ENCODE results near the gene PTPN18.
A peak's percentile ranks its signal among the peaks of the same experiment; 100 is the strongest.
"Not testable (repeated sequence)": the region's sequence is repeated elsewhere in the genome, so short reads cannot be mapped to it uniquely, and the experiment has no call there.

The PTPN18 gene

DNA sequence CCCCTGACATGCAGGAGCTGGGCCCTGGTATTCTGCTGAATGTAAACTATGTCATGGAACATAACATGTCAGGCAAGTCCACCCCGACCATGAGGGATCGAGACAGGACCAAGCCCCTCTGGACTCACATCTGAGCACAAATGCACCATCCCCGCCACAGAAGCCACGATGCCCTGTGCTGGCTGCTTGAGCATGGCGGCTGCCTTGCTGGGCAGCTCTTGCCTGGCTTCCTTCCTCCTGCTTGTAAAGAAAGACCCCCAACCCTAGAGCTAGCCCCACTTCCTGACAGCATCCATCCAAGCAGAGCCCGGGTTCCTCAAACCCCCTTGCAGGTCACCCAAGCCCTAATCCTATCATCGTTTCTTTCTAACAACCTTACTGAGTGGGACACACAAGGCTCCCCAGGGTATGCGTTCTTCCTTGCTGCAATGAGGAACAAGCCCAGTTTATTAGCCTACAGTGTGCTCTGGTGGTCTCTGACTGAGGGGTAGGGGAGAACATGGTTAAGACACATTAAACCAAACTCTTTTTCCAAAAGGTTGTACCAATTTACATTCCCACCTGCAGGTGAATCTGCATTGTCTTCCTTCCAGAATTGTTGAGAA, 26.6 kb downstream of the PTPN18 start:
- no peak for DNase-seq

DNA sequence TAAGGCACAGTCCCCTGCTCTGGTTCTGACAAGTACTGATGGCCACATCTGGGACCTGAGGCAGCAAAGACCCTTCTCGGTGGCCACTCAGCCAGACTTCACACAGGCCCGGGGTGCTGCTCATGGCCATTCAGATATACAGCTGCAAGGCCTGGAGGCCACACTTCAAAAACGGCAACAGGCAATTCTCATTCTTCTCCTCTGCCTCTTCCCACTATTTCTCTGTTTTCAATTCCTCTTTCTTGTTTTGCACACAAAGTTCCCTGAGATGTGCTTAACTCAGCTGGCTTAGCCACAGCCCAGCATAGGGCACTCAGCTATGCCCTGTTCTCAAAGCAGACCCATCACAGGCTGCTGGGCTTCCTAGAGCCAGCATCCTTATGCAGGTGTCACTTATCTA, 29.9 kb downstream of the PTPN18 start:
- no peak for DNase-seq

DNA sequence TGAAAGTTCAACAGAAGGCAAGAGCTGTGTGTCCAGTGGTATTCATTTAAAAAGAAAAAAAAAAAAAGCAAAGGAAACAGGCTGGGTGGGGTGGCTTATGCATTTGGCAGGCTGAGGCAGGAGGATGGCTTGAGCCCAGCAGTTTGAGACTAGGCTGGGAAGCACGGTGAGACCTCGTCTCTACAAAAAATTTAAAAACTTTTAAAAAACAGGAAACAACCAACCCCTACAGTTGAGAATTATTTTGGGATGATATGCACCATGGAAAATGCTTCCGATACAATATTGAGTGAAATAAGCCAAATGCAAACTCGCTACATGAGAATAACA, 31.2 kb downstream of the PTPN18 start:
- no peak for DNase-seq

DNA sequence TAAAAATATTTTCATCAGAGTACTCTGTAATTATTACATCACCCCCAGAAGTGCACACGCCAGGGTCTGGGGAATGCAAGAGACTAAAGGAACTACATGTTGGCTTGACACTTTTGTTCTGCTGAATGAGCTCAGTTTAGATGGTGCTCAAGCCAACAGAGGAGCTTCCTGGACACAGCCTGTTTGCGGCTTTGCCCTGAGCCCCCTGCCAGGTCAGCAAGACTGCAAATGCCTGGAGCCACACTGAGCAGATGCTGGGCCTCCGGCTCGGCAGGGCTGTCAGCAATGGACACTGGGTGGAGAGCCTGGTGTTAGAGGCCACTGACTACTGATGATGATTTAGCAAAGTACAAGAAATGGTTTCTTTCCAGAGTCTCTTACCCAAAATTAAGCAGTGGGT, 31.9 kb downstream of the PTPN18 start:
- DNase-seq, result no peak

DNA sequence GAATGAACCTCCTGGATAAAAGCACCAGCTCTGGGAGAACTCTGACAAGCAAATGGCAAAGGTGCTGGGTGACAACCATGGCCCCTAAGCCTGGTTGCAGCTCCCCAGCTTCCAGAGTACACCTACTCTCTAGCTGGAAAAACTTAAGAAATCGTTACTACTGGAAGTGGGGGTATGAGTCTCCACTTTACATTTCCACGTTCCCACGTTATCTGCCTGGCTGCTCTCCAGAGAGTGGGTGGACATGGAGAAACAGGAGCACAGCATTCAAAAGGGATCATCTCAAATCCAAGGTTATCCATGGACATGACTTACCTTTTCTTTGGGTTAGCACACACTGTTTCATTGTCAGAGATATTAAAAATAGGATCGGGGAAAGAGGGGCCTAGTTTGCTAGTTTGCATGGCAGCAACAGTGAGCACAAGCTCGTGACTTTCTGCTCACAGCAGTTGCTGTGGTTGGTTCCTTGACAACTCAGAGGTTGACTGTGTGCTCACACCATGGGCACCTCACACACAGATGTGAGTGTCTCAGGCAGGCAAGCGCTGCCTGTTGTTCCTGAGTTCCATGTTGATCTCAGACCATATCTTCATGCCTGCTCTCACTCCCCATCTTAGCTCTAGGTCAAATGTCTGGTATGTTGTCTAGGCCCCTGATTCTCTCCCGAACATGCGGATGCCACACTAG, 32.5 kb downstream of the PTPN18 start:
- no peak for DNase-seq

DNA sequence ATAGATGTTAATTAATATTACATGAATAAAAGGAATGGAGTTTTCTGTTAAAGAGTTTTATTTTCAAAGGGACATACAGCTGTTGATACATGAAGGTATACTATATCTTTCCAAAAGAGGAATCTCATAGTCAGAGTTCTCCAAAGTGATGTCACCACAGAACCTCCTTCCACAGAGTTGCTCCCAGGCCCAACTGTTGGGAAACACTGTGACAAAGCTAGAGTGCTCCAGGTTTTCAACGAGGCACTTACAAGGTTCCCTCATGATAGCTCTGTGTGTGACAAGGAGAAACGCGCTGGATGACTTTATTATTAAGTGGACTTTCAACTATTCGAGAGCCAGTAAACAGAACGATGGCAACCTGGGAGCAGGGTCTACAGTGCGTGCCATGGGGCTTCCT, 33.5 kb downstream of the PTPN18 start:
- DNase-seq, result no peak

DNA sequence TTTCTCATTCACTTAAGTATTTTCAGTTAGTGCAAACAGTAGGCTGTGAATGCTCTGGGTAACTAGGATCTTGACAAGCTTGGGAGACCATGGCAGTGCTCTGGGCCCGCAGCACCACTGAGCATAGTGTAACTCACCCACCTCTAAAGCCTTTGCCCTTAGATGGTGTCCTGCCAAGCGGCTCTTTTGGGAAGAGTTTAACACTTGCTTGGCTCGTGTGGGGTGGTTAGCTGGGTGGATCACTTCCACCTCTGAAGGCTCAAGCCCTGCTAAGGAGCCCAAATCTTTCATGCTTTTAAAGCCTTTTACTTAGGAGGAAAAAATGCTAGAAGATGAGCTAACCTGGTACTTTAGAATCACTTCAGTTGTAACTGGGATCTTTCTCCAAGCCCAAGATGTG, 33.9 kb downstream of the PTPN18 start:
- DNase-seq, result no peak

DNA sequence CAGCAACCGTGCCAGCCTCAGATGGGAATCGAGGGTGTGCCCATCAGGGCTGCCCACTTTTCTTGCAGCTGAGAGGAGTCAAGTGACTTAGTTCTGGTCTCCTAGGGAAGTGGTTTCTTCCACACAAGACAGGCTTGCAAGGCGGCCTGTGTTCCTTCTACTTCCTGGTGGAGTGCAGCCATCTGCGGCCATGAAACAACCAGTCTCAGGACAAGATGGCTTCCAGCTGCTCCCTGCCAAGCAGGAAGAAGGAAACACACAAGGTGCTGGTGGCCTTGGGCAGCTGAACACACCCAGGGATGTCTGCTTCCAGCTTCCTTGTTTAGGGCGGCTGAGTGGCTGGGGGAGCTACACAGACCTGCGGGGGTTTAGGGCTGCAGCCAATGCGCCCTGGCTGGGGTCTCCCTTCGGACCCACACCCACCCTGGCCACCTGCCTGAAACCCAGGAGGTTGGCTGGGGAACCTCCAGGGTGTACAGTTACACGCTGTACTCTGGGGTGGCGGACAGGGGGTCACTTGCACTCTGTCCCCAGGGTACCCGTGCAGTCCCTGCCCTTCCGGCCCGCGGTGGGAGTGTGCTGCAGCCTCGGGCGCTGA, 34.7 kb downstream of the PTPN18 start:
- no peak for DNase-seq

DNA sequence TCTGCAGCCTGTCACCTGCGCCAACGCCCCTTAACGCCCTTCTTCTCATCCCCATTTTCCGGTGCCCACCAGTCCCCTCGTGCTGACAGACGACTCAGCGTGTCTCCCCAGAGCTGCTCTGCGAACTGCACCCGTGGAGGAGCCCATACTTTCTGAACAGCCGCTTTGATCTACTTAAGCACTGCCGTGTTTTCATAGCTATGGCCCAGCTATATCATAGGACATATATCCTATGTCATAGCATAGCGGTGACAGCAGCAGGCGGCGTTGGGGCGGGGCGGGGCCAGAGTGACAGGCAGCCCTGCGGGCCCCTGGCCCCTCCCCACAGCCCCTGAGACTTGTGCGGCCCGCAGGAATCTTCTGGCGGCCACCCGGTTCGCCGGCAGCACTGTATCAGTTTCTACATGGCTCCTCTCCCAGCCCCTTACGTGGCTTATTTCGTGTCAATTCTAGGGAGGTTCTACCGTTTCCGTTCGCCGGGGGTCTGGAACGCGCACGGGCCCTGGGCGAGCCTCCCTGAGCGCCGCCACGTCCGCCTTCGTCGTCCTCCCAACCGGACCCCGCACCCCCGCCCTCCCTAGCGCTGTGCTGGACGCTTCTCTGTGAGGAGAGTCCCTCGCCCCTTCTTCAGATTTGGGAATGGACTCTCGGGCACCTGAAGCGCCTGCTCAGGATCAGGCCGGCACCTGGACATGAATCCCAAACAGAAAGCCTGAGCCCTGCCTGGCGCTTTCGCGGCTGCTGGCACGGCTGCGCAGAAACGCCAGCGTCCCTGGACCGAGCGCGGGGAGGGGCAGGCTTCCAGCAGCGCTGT, 35.4 kb downstream of the PTPN18 start:
- DNase-seq, result peak; percentile 57

DNA sequence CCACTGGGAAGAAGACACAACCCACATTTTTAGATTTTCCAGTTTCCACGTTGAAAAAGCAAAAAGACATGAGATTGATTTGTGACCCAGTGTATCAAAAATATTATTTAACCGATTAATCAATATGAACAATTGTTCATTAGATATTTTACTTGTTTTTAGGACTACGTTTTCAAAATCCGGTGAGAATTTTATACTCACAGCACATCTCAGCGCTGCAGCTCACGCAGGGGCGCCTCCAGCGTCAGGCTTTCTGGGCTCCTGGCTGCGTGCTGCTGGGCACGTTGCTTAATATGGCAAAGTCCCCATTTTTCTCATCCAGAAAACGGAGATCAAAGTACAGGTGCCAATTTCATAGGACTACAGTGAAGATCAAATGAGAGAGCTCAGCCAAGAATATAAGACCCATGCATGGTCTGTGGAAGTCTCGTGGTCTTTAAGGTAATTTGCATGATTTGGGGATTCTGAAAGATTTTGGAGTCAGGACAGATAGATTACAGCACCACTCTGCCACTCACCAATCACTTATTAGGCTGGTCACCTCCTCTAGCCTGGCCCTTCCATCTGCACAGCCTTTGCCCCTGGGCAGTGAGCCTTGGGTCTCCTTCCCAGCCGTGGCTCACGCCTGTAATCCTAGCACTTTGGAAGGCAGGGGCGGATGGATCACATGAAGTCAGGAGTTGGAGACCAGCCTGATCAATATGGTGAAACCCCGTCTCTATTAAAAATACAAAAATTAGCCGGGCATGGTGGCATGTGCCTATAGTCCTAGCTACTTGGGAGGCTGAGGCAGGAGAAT, 36.2 kb downstream of the PTPN18 start:
- no peak for DNase-seq

DNA sequence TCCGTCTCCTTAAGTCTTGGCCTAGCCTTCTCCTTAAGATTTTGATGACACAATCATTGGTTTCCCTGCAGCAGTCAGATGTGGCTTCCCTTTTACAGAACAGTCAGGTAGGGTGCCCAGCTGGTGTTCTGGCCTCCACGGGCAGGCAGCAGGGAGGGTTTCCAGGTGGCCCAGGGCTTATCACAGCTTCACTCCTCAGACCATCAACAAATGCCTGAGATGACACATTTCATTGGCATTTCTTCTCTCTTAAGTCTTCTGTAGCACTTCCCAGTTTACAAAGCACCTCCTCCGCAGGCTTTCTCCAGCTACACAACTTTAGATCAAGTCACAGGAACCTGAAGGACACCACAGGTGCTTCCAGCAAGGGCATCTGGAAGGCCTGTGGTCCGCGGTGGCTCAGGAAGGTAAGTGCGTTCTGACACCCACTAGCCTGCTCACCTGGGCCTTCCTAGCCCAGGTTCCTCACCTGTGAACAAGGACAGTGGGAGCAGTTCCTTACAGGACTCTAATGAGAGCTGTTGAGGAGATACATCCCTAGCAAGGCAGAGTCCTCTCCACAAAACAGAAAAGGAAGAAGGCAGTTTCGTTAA, 37.6 kb downstream of the PTPN18 start:
- DNase-seq, result no peak

DNA sequence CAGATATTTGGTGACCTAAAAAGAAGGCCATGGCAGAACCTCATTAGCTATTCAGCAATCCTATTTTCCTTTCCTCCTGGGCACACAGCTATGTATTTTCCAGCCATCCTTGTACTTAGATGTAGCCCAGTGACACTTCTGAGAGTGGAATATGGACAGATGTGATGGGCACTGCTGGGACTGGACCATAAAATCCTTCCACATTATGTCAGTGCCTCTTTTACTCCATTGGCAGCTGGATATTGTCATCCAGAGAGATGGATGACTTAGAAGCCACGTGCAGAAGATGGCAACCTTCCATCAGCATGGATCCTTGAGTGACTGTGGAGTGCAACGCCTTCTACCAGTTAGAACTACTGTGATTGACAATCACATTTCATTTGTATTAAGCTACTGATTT, 50.4 kb downstream of the PTPN18 start:
- DNase-seq, result not testable (repeated sequence)

DNA sequence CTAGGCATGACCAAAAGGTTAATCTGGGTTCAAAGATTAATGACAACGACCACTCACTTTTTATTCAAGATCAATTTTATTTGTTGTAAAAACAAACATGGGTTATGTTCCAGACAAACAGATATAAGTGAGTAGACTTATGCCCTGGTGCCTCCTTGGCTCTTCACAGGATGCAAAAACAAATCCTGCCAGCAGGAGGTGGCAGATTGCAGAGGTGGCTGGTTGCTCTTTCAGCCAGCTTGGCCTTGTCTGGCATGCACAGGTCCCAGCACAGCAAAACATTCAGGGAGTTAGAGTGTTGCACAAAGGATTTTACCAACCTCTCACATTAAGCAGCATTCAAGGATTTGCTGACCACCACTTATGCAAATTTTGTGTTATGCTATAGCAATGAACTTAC, 60.8 kb downstream of the PTPN18 start:
- DNase-seq, result peak; percentile 34

DNA sequence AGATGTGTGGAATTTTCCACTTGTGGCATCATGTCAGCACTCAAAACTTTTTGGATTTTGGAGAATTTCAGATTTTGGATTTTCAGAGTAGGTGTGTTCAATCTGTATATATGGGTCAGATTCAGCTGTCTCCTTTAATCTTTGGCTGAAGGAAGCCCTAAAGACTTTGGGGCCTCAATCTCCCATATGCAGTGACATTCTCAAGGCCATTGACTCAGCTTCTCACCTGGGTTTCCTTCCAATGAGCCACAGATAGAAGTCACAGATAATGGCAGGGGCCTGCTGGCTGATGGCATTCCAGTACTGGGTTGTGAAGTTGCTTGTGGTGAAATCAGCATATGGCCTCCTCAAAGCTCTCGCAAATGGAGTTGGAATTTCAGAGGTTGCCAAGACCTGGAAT, 63.0 kb downstream of the PTPN18 start:
- not testable (repeated sequence) for DNase-seq
